Ascending aorta (tissue), 2 donors: Measurements from ENCODE around the gene DDX31. TPM values are rescaled to one million over a fixed set of nuclear protein-coding genes. Genes with fewer than 3 reads are reported as not detected.

Source experiments
- DNase-seq, 2 donors: peaks; one replicate each; pipeline ENCODE4 v3.0.0-alpha.2; 2019; ENCODE audit warnings: low spot score in 2 of 2
- H3K27ac ChIP-seq, 2 donors: fragments of 200-600 bp; sonication (generic); one replicate each; pipeline ENCODE4 v1.5.1; 2016 to 2017; ENCODE audit warnings: mild to moderate bottlenecking in 1 of 2
- H3K27me3 ChIP-seq: fragments of 200-600 bp; sonication (generic); one replicate; pipeline ENCODE4 v1.5.1; 2017
- H3K36me3 ChIP-seq, 2 donors: fragments of 200-600 bp; sonication (generic); one replicate each; pipeline ENCODE4 v1.5.1; 2016
- H3K4me1 ChIP-seq, 2 donors: fragments of 200-600 bp; sonication (generic); one replicate each; pipeline ENCODE4 v1.5.1; 2016 to 2017; ENCODE audit warnings: mild to moderate bottlenecking in 1 of 2
- H3K4me3 ChIP-seq, 2 donors: fragments of 200-600 bp; sonication (generic); one replicate each; pipeline ENCODE4 v1.5.1; 2016 to 2017; ENCODE audit warnings: mild to moderate bottlenecking in 1 of 2
- H3K9me3 ChIP-seq, 2 donors: fragments of 200-600 bp; sonication (generic); one replicate each; pipeline ENCODE4 v1.5.1; 2016
- CTCF ChIP-seq, 3 experiments: fragments of 200-600 bp in 2 of 3; fragments of 450-650 bp in 1 of 3; sonication (generic) in 2 of 3; IDR thresholded peaks; one replicate each; pipeline ENCODE4 v1.5.1; 2016 to 2019; ENCODE audit warnings: antibody characterized with exemption in 3 of 3, mild to moderate bottlenecking in 1 of 3, moderate library complexity in 1 of 3
- intact Hi-C: fragments of 100-400 bp; cut with DNase I; formaldehyde crosslinking; loops from one replicate; pipeline ENCODE4 v1.15.1; 2023
- total RNA-seq: library from RNA; depleted of rRNA; stranded (reverse); fragments of >200 nt; gene quantifications from one replicate; pipeline ENCODE4 v1.1.0, GENCODE V29; 2016

The DDX31 gene
- total RNA-seq, 1 donor from 2014 or later: 20.4 TPM

- no peak for DNase-seq
- Histone ChIP-seq H3K9me3 (no peaks in the 10 kb centered on the region), H3K27ac (no peak overlapping the region), H3K36me3 (peaks cover 53 to 85% of the 10 kb centered on the region in 2 donors), H3K4me3 (no peak overlapping the region), H3K4me1 (no peaks in the 10 kb centered on the region), H3K27me3 (no peaks in the 10 kb centered on the region)
- intact Hi-C loops: no loop called here
- no peak for TF ChIP-seq CTCF (IDR thresholded peaks at IDR 0.05)
These were observed 28.6 kb downstream of the DDX31 start for GRCh38 chr9:132641216-132641615.

- DNase-seq: no peak
- TF ChIP-seq CTCF (IDR thresholded peaks at IDR 0.05): no peak
- H3K36me3 ChIP-seq: peaks cover 37 to 67% of the 10 kb centered on the region in 2 donors
These were observed 30.5 kb downstream of the DDX31 start for GRCh38 chr9:132639322-132639721.

GRCh38 chr9:132638240-132638639 lies 31.5 kb downstream of the DDX31 start:
- no peak for TF ChIP-seq CTCF (IDR thresholded peaks at IDR 0.05)
- no peak overlapping the region for H3K4me3 ChIP-seq
- peaks cover 35 to 57% of the 10 kb centered on the region in 2 donors for H3K36me3 ChIP-seq
- H3K27ac ChIP-seq: no peak overlapping the region
- intact Hi-C loops: no loop called here
- no peaks in the 10 kb centered on the region for H3K4me1 ChIP-seq
- no peaks in the 10 kb centered on the region for H3K9me3 ChIP-seq
- no peak for DNase-seq
- no peaks in the 10 kb centered on the region for H3K27me3 ChIP-seq

More at GRCh38 chr9:132639322-132639721, 30.5 kb downstream of the DDX31 start:
- no peak overlapping the region for H3K27ac ChIP-seq
- intact Hi-C loops: no loop called here
- no peaks in the 10 kb centered on the region for H3K4me1 ChIP-seq
- no peaks in the 10 kb centered on the region for H3K9me3 ChIP-seq
- H3K4me3 ChIP-seq: no peak overlapping the region
- no peaks in the 10 kb centered on the region for H3K27me3 ChIP-seq

- H3K4me3 ChIP-seq: no peak overlapping the region
- peaks cover 35 to 53% of the 10 kb centered on the region in 2 donors for H3K36me3 ChIP-seq
- no peaks in the 10 kb centered on the region for H3K4me1 ChIP-seq
- TF ChIP-seq CTCF (IDR thresholded peaks at IDR 0.05): no peak
- no peak for DNase-seq
- no peaks in the 10 kb centered on the region for H3K27me3 ChIP-seq
- intact Hi-C loops: no loop called here
- no peaks in the 10 kb centered on the region for H3K9me3 ChIP-seq
- H3K27ac ChIP-seq: no peak overlapping the region
These were observed 32.0 kb downstream of the DDX31 start for GRCh38 chr9:132637801-132638200.

- no peak overlapping the region for H3K27ac ChIP-seq
- H3K36me3 ChIP-seq: peaks cover 32 to 51% of the 10 kb centered on the region in 2 donors
- no peaks in the 10 kb centered on the region for H3K27me3 ChIP-seq
- DNase-seq: no peak
- H3K4me1 ChIP-seq: no peaks in the 10 kb centered on the region
- no peaks in the 10 kb centered on the region for H3K9me3 ChIP-seq
- no peak overlapping the region for H3K4me3 ChIP-seq
- TF ChIP-seq CTCF (IDR thresholded peaks at IDR 0.05): no peak
- intact Hi-C loops: no loop called here
These were observed 32.4 kb downstream of the DDX31 start for GRCh38 chr9:132637351-132637750.

- Histone ChIP-seq H3K9me3 (no peaks in the 10 kb centered on the region), H3K27ac (no peak overlapping the region), H3K27me3 (no peaks in the 10 kb centered on the region), H3K4me1 (no peaks in the 10 kb centered on the region), H3K36me3 (peaks cover 39 to 48% of the 10 kb centered on the region in 2 donors), H3K4me3 (no peak overlapping the region)
- TF ChIP-seq CTCF (IDR thresholded peaks at IDR 0.05): no peak
- intact Hi-C loops: no loop called here
- no peak for DNase-seq
These were observed 35.5 kb downstream of the DDX31 start for GRCh38 chr9:132634327-132634726.
